Measurements from ENCODE around the gene PDSS2.
A peak's percentile ranks its signal among the peaks of the same experiment; 100 is the strongest.

Gene PDSS2

GRCh38 chr6:107132330-107132954 lies 326.9 kb downstream of the PDSS2 start:
- Histone ChIP-seq H3K27ac (ENCODE audit: low read depth, low read length, poor library complexity, severe bottlenecking) (no peak overlapping the region), H3K36me3 (ENCODE audit: insufficient read depth, low read length) (no peaks in the 10 kb centered on the region), H3K9me3 (ENCODE audit: low read length) (no peaks in the 10 kb centered on the region), H3K9me2 (ENCODE audit: low read depth, low read length) (no peaks in the 10 kb centered on the region), H3F3A (ENCODE audit: insufficient read depth, low read length) (0 out of 2 replicates have a peak, but pooled peaks cover 6% of the 10 kb centered on the region), H3K27me3 (ENCODE audit: insufficient read depth, low read length) (no peaks in the 10 kb centered on the region), H3K79me2 (ENCODE audit: insufficient read depth, low read length) (no peaks in the 10 kb centered on the region), H3K4me3 (ENCODE audit: low read depth, low read length, poor library complexity, severe bottlenecking) (peak overlapping the region; percentile 30), H3K9ac (ENCODE audit: low read length) (no peak overlapping the region; the same call in 1 of the 2 replicates), H3K4me1 (ENCODE audit: insufficient read depth, low read length, severe bottlenecking) (peaks cover 21% of the 10 kb centered on the region), H3K4me2 (ENCODE audit: low read length) (peak overlapping the region; percentile 56), H4K20me1 (ENCODE audit: insufficient read depth, low read length) (no peaks in the 10 kb centered on the region), H2AFZ (ENCODE audit: low read length) (0 out of 2 replicates have a peak overlapping the region, but pooled peaks have one; percentile 66)
- TF ChIP-seq, protein P1, sequence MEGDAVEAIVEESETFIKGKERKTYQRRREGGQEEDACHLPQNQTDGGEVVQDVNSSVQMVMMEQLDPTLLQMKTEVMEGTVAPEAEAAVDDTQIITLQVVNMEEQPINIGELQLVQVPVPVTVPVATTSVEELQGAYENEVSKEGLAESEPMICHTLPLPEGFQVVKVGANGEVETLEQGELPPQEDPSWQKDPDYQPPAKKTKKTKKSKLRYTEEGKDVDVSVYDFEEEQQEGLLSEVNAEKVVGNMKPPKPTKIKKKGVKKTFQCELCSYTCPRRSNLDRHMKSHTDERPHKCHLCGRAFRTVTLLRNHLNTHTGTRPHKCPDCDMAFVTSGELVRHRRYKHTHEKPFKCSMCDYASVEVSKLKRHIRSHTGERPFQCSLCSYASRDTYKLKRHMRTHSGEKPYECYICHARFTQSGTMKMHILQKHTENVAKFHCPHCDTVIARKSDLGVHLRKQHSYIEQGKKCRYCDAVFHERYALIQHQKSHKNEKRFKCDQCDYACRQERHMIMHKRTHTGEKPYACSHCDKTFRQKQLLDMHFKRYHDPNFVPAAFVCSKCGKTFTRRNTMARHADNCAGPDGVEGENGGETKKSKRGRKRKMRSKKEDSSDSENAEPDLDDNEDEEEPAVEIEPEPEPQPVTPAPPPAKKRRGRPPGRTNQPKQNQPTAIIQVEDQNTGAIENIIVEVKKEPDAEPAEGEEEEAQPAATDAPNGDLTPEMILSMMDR (IDR thresholded peaks at IDR 0.05; ENCODE audit: low read length): peak; percentile 65
- TF ChIP-seq EZH2 (IDR thresholded peaks at IDR 0.05; ENCODE audit: borderline replicate concordance, low read length): no peak

GRCh38 chr6:107129370-107129925 lies 329.9 kb downstream of the PDSS2 start:
- Histone ChIP-seq H3F3A (ENCODE audit: insufficient read depth, low read length) (0 out of 2 replicates have a peak, but pooled peaks cover 6% of the 10 kb centered on the region), H3K79me2 (ENCODE audit: insufficient read depth, low read length) (no peaks in the 10 kb centered on the region), H2AFZ (ENCODE audit: low read length) (no peak overlapping the region), H3K36me3 (ENCODE audit: insufficient read depth, low read length) (no peaks in the 10 kb centered on the region), H3K27ac (ENCODE audit: low read depth, low read length, poor library complexity, severe bottlenecking) (peak overlapping the region; percentile 71), H3K4me3 (ENCODE audit: low read depth, low read length, poor library complexity, severe bottlenecking) (no peak overlapping the region), H3K4me2 (ENCODE audit: low read length) (peak overlapping the region; percentile 15; the same call in 1 of the 2 replicates), H3K27me3 (ENCODE audit: insufficient read depth, low read length) (no peaks in the 10 kb centered on the region), H3K4me1 (ENCODE audit: insufficient read depth, low read length, severe bottlenecking) (peaks cover 37% of the 10 kb centered on the region), H3K9me2 (ENCODE audit: low read depth, low read length) (no peaks in the 10 kb centered on the region), H3K9me3 (ENCODE audit: low read length) (no peaks in the 10 kb centered on the region), H3K9ac (ENCODE audit: low read length) (no peak overlapping the region), H4K20me1 (ENCODE audit: insufficient read depth, low read length) (no peaks in the 10 kb centered on the region)
- TF ChIP-seq, protein P1 (IDR thresholded peaks at IDR 0.05; ENCODE audit: low read length): no peak
- TF ChIP-seq EZH2 (IDR thresholded peaks at IDR 0.05; ENCODE audit: borderline replicate concordance, low read length): no peak

DNA sequence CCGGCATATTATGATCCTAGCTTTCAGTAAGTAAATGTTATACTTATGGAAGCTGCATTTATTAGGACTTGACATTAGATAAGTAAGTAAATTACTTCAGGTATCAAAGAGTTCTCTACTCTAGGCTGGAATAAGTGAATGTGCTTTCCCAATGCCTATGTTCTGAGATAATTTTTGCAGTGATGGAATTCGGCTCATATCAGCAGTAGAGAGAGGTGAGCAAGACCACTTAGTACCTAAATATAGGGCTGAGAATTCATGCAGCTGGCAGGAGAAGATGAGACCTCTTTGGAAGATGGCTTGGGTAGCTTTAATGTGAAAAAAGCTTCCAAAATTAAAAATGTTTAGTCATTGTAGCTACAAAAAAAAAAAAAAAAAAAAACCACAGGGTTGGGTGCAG lies 330.8 kb downstream of the PDSS2 start:
- no peak overlapping the region for H3K4me3 ChIP-seq (ENCODE audit: low read depth, low read length, poor library complexity, severe bottlenecking)
- no peak for TF ChIP-seq EZH2 (IDR thresholded peaks at IDR 0.05; ENCODE audit: borderline replicate concordance, low read length)
- TF ChIP-seq, protein P1 (IDR thresholded peaks at IDR 0.05; ENCODE audit: low read length): no peak
- H3K27ac ChIP-seq (ENCODE audit: low read depth, low read length, poor library complexity, severe bottlenecking): peak overlapping the region; percentile 71
- peaks cover 42% of the 10 kb centered on the region for H3K4me1 ChIP-seq (ENCODE audit: insufficient read depth, low read length, severe bottlenecking)
- H2AFZ ChIP-seq (ENCODE audit: low read length): no peak overlapping the region
- H3K4me2 ChIP-seq (ENCODE audit: low read length): no peak overlapping the region
- no peaks in the 10 kb centered on the region for H3K79me2 ChIP-seq (ENCODE audit: insufficient read depth, low read length)
- H4K20me1 ChIP-seq (ENCODE audit: insufficient read depth, low read length): no peaks in the 10 kb centered on the region
- H3K9me3 ChIP-seq (ENCODE audit: low read length): no peaks in the 10 kb centered on the region
- no peaks in the 10 kb centered on the region for H3K9me2 ChIP-seq (ENCODE audit: low read depth, low read length)
- no peaks in the 10 kb centered on the region for H3K27me3 ChIP-seq (ENCODE audit: insufficient read depth, low read length)
- no peak overlapping the region for H3K9ac ChIP-seq (ENCODE audit: low read length)
- no peaks in the 10 kb centered on the region for H3K36me3 ChIP-seq (ENCODE audit: insufficient read depth, low read length)
- H3F3A ChIP-seq (ENCODE audit: insufficient read depth, low read length): 0 out of 2 replicates have a peak, but pooled peaks cover 6% of the 10 kb centered on the region

Measured in OCI-LY1 (cell line).